Esophagus (tissue), 2 donors: ENCODE data around the gene MIOS. TPM values are rescaled to one million over a fixed set of nuclear protein-coding genes. Genes with fewer than 3 reads are reported as not detected.

Experiments
- H3K27ac ChIP-seq, 2 donors: one replicate each; pipeline ENCODE4 v1.5.1; 2013; ENCODE audit warnings: low read depth in 2 of 2, mild to moderate bottlenecking in 2 of 2, inconsistent platforms in 1 of 2, low read length in 1 of 2, moderate library complexity in 1 of 2
- H3K27me3 ChIP-seq, 2 donors: one replicate each; pipeline ENCODE4 v1.6.1; 2013; ENCODE audit warnings: low read length in 2 of 2, control low read depth in 1 of 2, mild to moderate bottlenecking in 1 of 2; ENCODE audit not compliant: insufficient read depth in 2 of 2, control insufficient read depth in 1 of 2
- H3K36me3 ChIP-seq, 2 donors: one replicate each; pipeline ENCODE4 v1.6.1; 2013; ENCODE audit warnings: low read length in 1 of 2; ENCODE audit not compliant: control insufficient read depth in 2 of 2, insufficient read depth in 2 of 2
- H3K4me1 ChIP-seq, 2 donors: one replicate each; pipeline ENCODE4 v1.6.1; 2013; ENCODE audit warnings: low read length in 1 of 2; ENCODE audit not compliant: control insufficient read depth in 2 of 2, insufficient read depth in 2 of 2
- H3K4me3 ChIP-seq, 2 donors: one replicate each; pipeline ENCODE4 v1.5.1; 2013; ENCODE audit warnings: low read length in 2 of 2, mild to moderate bottlenecking in 2 of 2, low read depth in 1 of 2, moderate library complexity in 1 of 2
- H3K9me3 ChIP-seq, 2 donors: one replicate each; pipeline ENCODE4 v1.6.1; 2013; ENCODE audit warnings: mild to moderate bottlenecking in 2 of 2, low read depth in 1 of 2, low read length in 1 of 2, moderate library complexity in 1 of 2; ENCODE audit not compliant: control insufficient read depth in 2 of 2, insufficient read depth in 1 of 2
- WGBS, 2 donors: extraction: QIAGEN DNeasy Blood & Tissue Kit; methylation state at CpG; one replicate each; pipeline ENCODE4 v1.1.7; 2013; 5-methylcytosine and 5-hydroxymethylcytosine counted together
- polyA plus RNA-seq, 2 donors: library from polyadenylated mRNA; stranded (reverse); fragments of 200-250 nt; gene quantifications; one replicate each; pipeline ENCODE4 v1.2.3, GENCODE V29; 2013
- donor health status: healthy with polysubstance abuse.
- donor health status: Bipolar disorder and iron deficiency.

The MIOS gene
- polyA plus RNA-seq, 2 donors, result 17.6 to 22.1 TPM

GRCh38 chr7:7565018-7565680 lies 1.5 kb upstream of the MIOS start:
- Histone ChIP-seq H3K4me1 (peaks cover 0 to 11% of the 10 kb centered on the region in 2 donors), H3K9me3 (no peaks in the 10 kb centered on the region), H3K36me3 (no peaks in the 10 kb centered on the region), H3K4me3 (no peak overlapping the region), H3K27me3 (no peaks in the 10 kb centered on the region), H3K27ac (peak overlapping the region; percentile 36 to 66)
- 79 to 94% methylated on average over 4 of the region's 4 CpGs for WGBS, 2 donors

- Histone ChIP-seq H3K4me3 (peak overlapping the region; percentile 31 to 99), H3K9me3 (no peaks in the 10 kb centered on the region), H3K27me3 (no peaks in the 10 kb centered on the region), H3K4me1 (peaks cover 0 to 13% of the 10 kb centered on the region in 2 donors), H3K27ac (peak overlapping the region; percentile 97 to 99), H3K36me3 (peaks cover 0 to 2% of the 10 kb centered on the region in 2 donors)
- 66 to 69% methylated on average over 26 of the region's 26 CpGs for WGBS, 2 donors
Measured at GRCh38 chr7:7565746-7566650, 686 bp upstream of the MIOS start.

- Histone ChIP-seq H3K4me1 (peaks cover 0 to 13% of the 10 kb centered on the region in 2 donors), H3K9me3 (no peaks in the 10 kb centered on the region), H3K4me3 (peak overlapping the region in 1 of 2 donors; percentile 99), H3K27ac (peak overlapping the region; percentile 58 to 64), H3K36me3 (peaks cover 0 to 2% of the 10 kb centered on the region in 2 donors), H3K27me3 (no peaks in the 10 kb centered on the region)
- WGBS, 2 donors, result 36 to 42% methylated on average over 2 of the region's 2 CpGs
Measured at GRCh38 chr7:7567898-7568531, 1.3 kb downstream of the MIOS start.

GRCh38 chr7:7568553-7568952 lies 1.9 kb downstream of the MIOS start:
- Histone ChIP-seq H3K9me3 (no peaks in the 10 kb centered on the region), H3K27me3 (no peaks in the 10 kb centered on the region), H3K27ac (peak overlapping the region; percentile 58 to 64), H3K4me1 (peaks cover 0 to 13% of the 10 kb centered on the region in 2 donors), H3K4me3 (peak overlapping the region in 1 of 2 donors; percentile 99), H3K36me3 (peaks cover 0 to 2% of the 10 kb centered on the region in 2 donors)
- 68 to 73% methylated on average over 4 of the region's 4 CpGs for WGBS, 2 donors

GRCh38 chr7:7569081-7569527 lies 2.4 kb downstream of the MIOS start:
- Histone ChIP-seq H3K27ac (no peak overlapping the region), H3K27me3 (no peaks in the 10 kb centered on the region), H3K9me3 (no peaks in the 10 kb centered on the region), H3K4me3 (peak overlapping the region in 1 of 2 donors; percentile 99), H3K36me3 (peaks cover 0 to 2% of the 10 kb centered on the region in 2 donors), H3K4me1 (peaks cover 0 to 13% of the 10 kb centered on the region in 2 donors)
- 44 to 60% methylated on average over 5 of the region's 5 CpGs for WGBS, 2 donors

- Histone ChIP-seq H3K4me1 (peaks cover 0 to 13% of the 10 kb centered on the region in 2 donors), H3K36me3 (peaks cover 0 to 2% of the 10 kb centered on the region in 2 donors), H3K27ac (peak overlapping the region in 1 of 2 donors; percentile 41), H3K4me3 (peak overlapping the region in 1 of 2 donors; percentile 99), H3K9me3 (no peaks in the 10 kb centered on the region), H3K27me3 (no peaks in the 10 kb centered on the region)
- WGBS, 2 donors, result 61 to 68% methylated on average over 3 of the region's 3 CpGs
Measured at GRCh38 chr7:7569615-7570014, 2.9 kb downstream of the MIOS start.

- no peaks in the 10 kb centered on the region for H3K9me3 ChIP-seq
- H3K27ac ChIP-seq, result no peak overlapping the region
- H3K4me3 ChIP-seq, result no peak overlapping the region
- no peaks in the 10 kb centered on the region for H3K27me3 ChIP-seq
- 91 to 95% methylated on average over 3 of the region's 3 CpGs for WGBS, 2 donors
- H3K36me3 ChIP-seq, result peaks cover 0 to 2% of the 10 kb centered on the region in 2 donors
- peaks cover 0 to 8% of the 10 kb centered on the region in 2 donors for H3K4me1 ChIP-seq
Measured at GRCh38 chr7:7570584-7570983, 3.9 kb downstream of the MIOS start.

- WGBS, 2 donors, result 74 to 76% methylated on average over 2 of the region's 2 CpGs
Measured at GRCh38 chr7:7573701-7574100, 7.0 kb downstream of the MIOS start.

GRCh38 chr7:7576344-7576743 lies 9.7 kb downstream of the MIOS start:
- 94 to 99% methylated on average over 1 of the region's 1 CpG for WGBS, 2 donors
- Histone ChIP-seq H3K36me3 (no peaks in the 10 kb centered on the region), H3K4me3 (no peak overlapping the region), H3K4me1 (no peaks in the 10 kb centered on the region), H3K27me3 (no peaks in the 10 kb centered on the region), H3K9me3 (no peaks in the 10 kb centered on the region), H3K27ac (no peak overlapping the region)

More at GRCh38 chr7:7573701-7574100, 7.0 kb downstream of the MIOS start:
- Histone ChIP-seq H3K4me3 (no peak overlapping the region), H3K27me3 (no peaks in the 10 kb centered on the region), H3K4me1 (peaks cover 0 to 5% of the 10 kb centered on the region in 2 donors), H3K36me3 (peaks cover 0 to 2% of the 10 kb centered on the region in 2 donors), H3K9me3 (no peaks in the 10 kb centered on the region), H3K27ac (no peak overlapping the region)
